Measurements from ENCODE around the gene ELF2. TPM values are rescaled to one million over a fixed set of nuclear protein-coding genes. Genes with fewer than 3 reads are reported as not detected.

ELF2 gene
- total RNA-seq, 3 donors from 2014 or later = 59.4 to 106 (median 67.2) TPM

- Histone ChIP-seq H3K4me1 (no peaks in the 10 kb centered on the region), H3K9me3 (no peaks in the 10 kb centered on the region), H3K4me3 (no peak overlapping the region), H3K27me3 (no peaks in the 10 kb centered on the region), H3K27ac (no peak overlapping the region), H3K36me3 (no peaks in the 10 kb centered on the region)
- TF ChIP-seq POLR2A (IDR thresholded peaks at IDR 0.05) (no peak), POLR2AphosphoS5 (IDR thresholded peaks at IDR 0.05) (no peak), CTCF (IDR thresholded peaks at IDR 0.05) (no peak)
- no peak for DNase-seq (ENCODE audit: low spot score in 2 of 2)
- intact Hi-C loops (cut with DNase I; ENCODE audit: low total_unique reads) = no loop called here
Observed at GRCh38 chr4:139189417-139189749, 12.4 kb upstream of the ELF2 start.

GRCh38 chr4:139188648-139189416 lies 11.8 kb upstream of the ELF2 start:
- TF ChIP-seq CTCF (IDR thresholded peaks at IDR 0.05) (no peak), POLR2AphosphoS5 (IDR thresholded peaks at IDR 0.05) (no peak), POLR2A (IDR thresholded peaks at IDR 0.05) (no peak)
- H3K27ac ChIP-seq = no peak overlapping the region
- H3K4me1 ChIP-seq = no peaks in the 10 kb centered on the region

GRCh38 chr4:139184129-139184528 lies 7.1 kb upstream of the ELF2 start:
- Histone ChIP-seq H3K36me3 (no peaks in the 10 kb centered on the region), H3K9me3 (no peaks in the 10 kb centered on the region), H3K27ac (no peak overlapping the region), H3K4me1 (no peaks in the 10 kb centered on the region), H3K4me3 (no peak overlapping the region), H3K27me3 (no peaks in the 10 kb centered on the region)
- TF ChIP-seq POLR2A (IDR thresholded peaks at IDR 0.05) (no peak), CTCF (IDR thresholded peaks at IDR 0.05) (no peak), POLR2AphosphoS5 (IDR thresholded peaks at IDR 0.05) (no peak)
- intact Hi-C loops (cut with DNase I; ENCODE audit: low total_unique reads) = no loop called here
- no peak for DNase-seq (ENCODE audit: low spot score in 2 of 2)

More at GRCh38 chr4:139188648-139189416, 11.8 kb upstream of the ELF2 start:
- H3K4me3 ChIP-seq = no peak overlapping the region
- no peak for DNase-seq (ENCODE audit: low spot score in 2 of 2)
- no peaks in the 10 kb centered on the region for H3K27me3 ChIP-seq
- H3K36me3 ChIP-seq = no peaks in the 10 kb centered on the region
- no peaks in the 10 kb centered on the region for H3K9me3 ChIP-seq
- intact Hi-C loops (cut with DNase I; ENCODE audit: low total_unique reads) = no loop called here

DNA sequence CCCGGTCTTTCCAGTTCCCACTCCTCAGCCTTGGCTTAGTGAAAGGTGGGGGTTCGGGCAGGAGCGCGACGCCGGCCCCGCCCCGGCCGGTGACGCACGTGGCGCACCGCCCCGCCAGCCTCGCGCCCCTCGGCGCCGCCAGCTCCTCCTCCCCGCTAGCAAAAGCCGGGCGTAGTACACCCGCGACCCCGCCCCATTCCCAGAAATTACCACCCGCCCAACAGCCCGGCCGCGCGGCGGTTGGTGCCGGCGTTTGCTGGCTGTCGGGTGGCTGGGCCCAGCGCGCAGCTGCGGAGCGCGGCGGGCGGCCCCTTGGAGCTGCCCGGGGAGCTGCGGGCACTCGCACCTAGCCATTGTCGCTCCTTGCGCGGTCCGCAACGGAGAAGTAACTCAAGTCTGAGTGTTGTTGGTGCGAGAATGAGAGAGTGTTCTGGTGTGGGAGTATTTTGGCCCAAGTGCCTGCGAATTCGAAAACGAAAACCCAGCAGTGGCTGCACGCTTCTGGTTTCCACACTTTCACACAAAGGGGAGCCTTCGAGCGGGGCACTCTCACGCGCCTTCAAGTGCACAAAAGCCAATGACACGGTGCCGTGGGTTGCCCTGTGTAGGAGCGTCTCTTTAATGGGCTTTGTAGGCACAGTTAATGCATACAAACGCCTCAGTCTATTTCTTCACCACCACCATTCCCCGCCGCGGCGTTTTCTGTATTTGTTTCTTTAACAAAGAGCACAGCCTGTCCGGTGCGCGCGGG lies 1.0 kb upstream of the ELF2 start:
- no peaks in the 10 kb centered on the region for H3K27me3 ChIP-seq
- no peaks in the 10 kb centered on the region for H3K9me3 ChIP-seq
- H3K36me3 ChIP-seq = no peaks in the 10 kb centered on the region
- TF ChIP-seq CTCF (IDR thresholded peaks at IDR 0.05) (no peak), POLR2A (IDR thresholded peaks at IDR 0.05) (peak; percentile 67), POLR2AphosphoS5 (IDR thresholded peaks at IDR 0.05) (peak; percentile 75 to 91 (median 82))
- intact Hi-C loops (cut with DNase I; ENCODE audit: low total_unique reads) = no loop called here
- DNase-seq (ENCODE audit: low spot score in 2 of 2) = peak; percentile 92 to 96
- H3K4me1 ChIP-seq = no peaks in the 10 kb centered on the region
- H3K27ac ChIP-seq = peak overlapping the region; percentile 99 to 100
- H3K4me3 ChIP-seq = peak overlapping the region; percentile 99 to 100 (median 99)

All from breast epithelium (tissue), 4 donors.